Mammary epithelial cell (primary cell): ENCODE results near the gene CMYA5.

Experiments used
- EZH2 ChIP-seq: IDR thresholded peaks from 2 replicates; pipeline ENCODE4 v1.6.1; 2012; ENCODE audit warnings: low read length, inconsistent platforms, borderline replicate concordance
- TF ChIP-seq, protein P1 (sequence below), 2 donors: IDR thresholded peaks in 1 of 2; conservative IDR thresholded peaks in 1 of 2; 2 replicates each; pipeline ENCODE4 v1.5.1; 2011 to 2012; ENCODE audit warnings: inconsistent platforms in 2 of 2, low read length in 2 of 2, mild to moderate bottlenecking in 2 of 2, control low read depth in 1 of 2, low read depth in 1 of 2; ENCODE audit not compliant: insufficient read depth in 1 of 2; ENCODE audit errors: extremely low read depth in 1 of 2

GRCh38 chr5:79694183-79694582 is 4.5 kb downstream of the CMYA5 start:
- TF ChIP-seq, protein P1, sequence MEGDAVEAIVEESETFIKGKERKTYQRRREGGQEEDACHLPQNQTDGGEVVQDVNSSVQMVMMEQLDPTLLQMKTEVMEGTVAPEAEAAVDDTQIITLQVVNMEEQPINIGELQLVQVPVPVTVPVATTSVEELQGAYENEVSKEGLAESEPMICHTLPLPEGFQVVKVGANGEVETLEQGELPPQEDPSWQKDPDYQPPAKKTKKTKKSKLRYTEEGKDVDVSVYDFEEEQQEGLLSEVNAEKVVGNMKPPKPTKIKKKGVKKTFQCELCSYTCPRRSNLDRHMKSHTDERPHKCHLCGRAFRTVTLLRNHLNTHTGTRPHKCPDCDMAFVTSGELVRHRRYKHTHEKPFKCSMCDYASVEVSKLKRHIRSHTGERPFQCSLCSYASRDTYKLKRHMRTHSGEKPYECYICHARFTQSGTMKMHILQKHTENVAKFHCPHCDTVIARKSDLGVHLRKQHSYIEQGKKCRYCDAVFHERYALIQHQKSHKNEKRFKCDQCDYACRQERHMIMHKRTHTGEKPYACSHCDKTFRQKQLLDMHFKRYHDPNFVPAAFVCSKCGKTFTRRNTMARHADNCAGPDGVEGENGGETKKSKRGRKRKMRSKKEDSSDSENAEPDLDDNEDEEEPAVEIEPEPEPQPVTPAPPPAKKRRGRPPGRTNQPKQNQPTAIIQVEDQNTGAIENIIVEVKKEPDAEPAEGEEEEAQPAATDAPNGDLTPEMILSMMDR (conservative IDR thresholded peaks at IDR 0.05 in 1 of 2, IDR thresholded peaks at IDR 0.05 in 1 of 2; ENCODE audit: extremely low read depth in 1 of 2, insufficient read depth in 1 of 2, low read depth in 1 of 2, low read length in 2 of 2), result no peak
- TF ChIP-seq EZH2, result no peak
